K562 (cell line): ENCODE measurements around the gene ZNF121. TPM values are rescaled to one million over a fixed set of nuclear protein-coding genes. Genes with fewer than 3 reads are reported as not detected.

Experiments used
- ATAC-seq: fragments of 200-7000 bp; cut with Tn5 transposase; 3 replicates; pipeline ENCODE4 v1.9.1; 2020; ENCODE audit warnings: moderate library complexity
- BruUV-seq: library from RNA; stranded (reverse); fragments of 400-500 nt; replicated peaks from 2 replicates; lab custom pipeline; 2021; lab: Mats Ljungman, UMichigan
- CTCF ChIA-PET: fragments of 300-600 bp; formaldehyde crosslinking; extraction: SDS; loops from one replicate; lab custom pipeline; 2021; ENCODE audit warnings: low intra/inter-chr PET ratio; lab: Yijun Ruan, JAX
- POLR2A ChIA-PET: fragments of 300-600, 350-650 bp; sonication (Branson Sonifier 250); formaldehyde crosslinking; extraction: SDS; loops from one replicate; lab custom pipeline; 2021; ENCODE audit warnings: antibody characterized with exemption, inconsistent platforms; lab: Yijun Ruan, JAX
- DNase-seq, 4 experiments: peaks; one replicate each; pipeline versions ENCODE4 v3.0.0 to v3.0.0-alpha.2; 2011 to 2018; ENCODE audit warnings: low spot score in 3 of 4, mixed read lengths in 3 of 4; ENCODE audit errors: extremely low read depth in 1 of 4
- FAIRE-seq: peaks from 2 replicates; lab custom pipeline; 2011; peaks lifted over from hg19 to GRCh38; lab: Jason Lieb, UNC
- H2AFZ ChIP-seq: 2 replicates; pipeline ENCODE4 v1.6.0; 2011; ENCODE audit warnings: low read depth, low read length, control low read depth, inconsistent platforms
- H3K27ac ChIP-seq: fragments of 200-600 bp; 3 replicates; pipeline ENCODE4 v1.8.0; 2011; ENCODE audit warnings: low read depth, mild to moderate bottlenecking, control low read depth, inconsistent platforms, low read length, moderate library complexity, mixed read lengths; ENCODE audit errors: extremely low read depth
- H3K27me3 ChIP-seq, 2 experiments: fragments of 300-600 bp in 1 of 2; 2 replicates in 1 of 2; 3 replicates in 1 of 2; pipeline versions ENCODE4 v1.6.0 to v1.8.0; 2011; ENCODE audit warnings: inconsistent platforms in 2 of 2, low read length in 2 of 2, mild to moderate bottlenecking in 1 of 2, mixed read lengths in 1 of 2, moderate library complexity in 1 of 2; ENCODE audit not compliant: control insufficient read depth in 2 of 2, insufficient read depth in 2 of 2
- H3K36me3 ChIP-seq: fragments of 300-600 bp; 3 replicates; pipeline ENCODE4 v1.8.0; 2011; ENCODE audit warnings: mild to moderate bottlenecking, low read length, inconsistent platforms; ENCODE audit not compliant: control insufficient read depth, insufficient read depth
- H3K4me1 ChIP-seq, 2 experiments: fragments of 200-600 bp in 1 of 2; replicated peaks in 1 of 2; 2 replicates in 1 of 2; 3 replicates in 1 of 2; pipeline versions ENCODE4 v1.5.1 to v1.8.0; 2011; ENCODE audit warnings: inconsistent platforms in 2 of 2, low read length in 2 of 2, mild to moderate bottlenecking in 1 of 2, mixed read lengths in 1 of 2, moderate library complexity in 1 of 2; ENCODE audit not compliant: control insufficient read depth in 2 of 2, insufficient read depth in 2 of 2
- H3K4me2 ChIP-seq: 2 replicates; pipeline ENCODE4 v1.6.1; 2011; ENCODE audit warnings: low read length, control low read depth, inconsistent platforms, mixed read lengths; ENCODE audit not compliant: insufficient read depth
- H3K4me3 ChIP-seq: fragments of 200-600 bp; sonication (generic), shearing (Covaris generic); 2 replicates; pipeline ENCODE4 v1.5.1; 2016; ENCODE audit warnings: control low read depth, inconsistent platforms
- H3K79me2 ChIP-seq: fragments of 200-600 bp; 3 replicates; pipeline ENCODE4 v1.8.0; 2011; ENCODE audit warnings: low read length, inconsistent platforms; ENCODE audit not compliant: control insufficient read depth, insufficient read depth
- H3K9ac ChIP-seq, 2 experiments: 2 replicates each; pipeline versions ENCODE4 v1.6.0 to v1.6.1; 2011; ENCODE audit warnings: low read depth in 2 of 2, low read length in 2 of 2, control low read depth in 1 of 2, inconsistent platforms in 1 of 2, mild to moderate bottlenecking in 1 of 2, mixed read lengths in 1 of 2; ENCODE audit not compliant: insufficient read depth in 1 of 2
- H3K9me1 ChIP-seq: one replicate; pipeline ENCODE4 v1.6.0; 2011; ENCODE audit warnings: inconsistent platforms, mild to moderate bottlenecking, low read length, moderate library complexity; ENCODE audit not compliant: control insufficient read depth, insufficient read depth
- H3K9me3 ChIP-seq: replicated peaks from 2 replicates; pipeline ENCODE4 v1.5.1; 2011; ENCODE audit warnings: low read depth, low read length, inconsistent platforms; ENCODE audit not compliant: control insufficient read depth, insufficient read depth
- H4K20me1 ChIP-seq: replicated peaks from 2 replicates; pipeline ENCODE4 v1.6.1; 2011; ENCODE audit warnings: low read length, inconsistent platforms, mixed read lengths; ENCODE audit not compliant: control insufficient read depth, insufficient read depth
- AFF1 ChIP-seq, 2 experiments: fragments of 450-650 bp; IDR thresholded peaks; 2 replicates each; pipeline ENCODE4 v1.6.1; 2018; ENCODE audit warnings: mild to moderate bottlenecking in 2 of 2, low read depth in 1 of 2; ENCODE audit not compliant: partially characterized antibody in 2 of 2
- E2F1 ChIP-seq: sonication (generic); formaldehyde crosslinking; IDR thresholded peaks from 2 replicates; pipeline ENCODE4 v1.8.1; 2023; ENCODE audit warnings: mild to moderate bottlenecking, missing genetic modification reagents, moderate library complexity
- FOXM1 ChIP-seq, 2 experiments: fragments of 450-650 bp in 1 of 2; sonication (generic) in 1 of 2; formaldehyde crosslinking in 1 of 2; IDR thresholded peaks; 2 replicates each; pipeline versions ENCODE4 v1.6.1 to v1.9.0; 2017 to 2022; ENCODE audit warnings: low read depth in 2 of 2, mild to moderate bottlenecking in 2 of 2, missing genetic modification reagents in 1 of 2, moderate library complexity in 1 of 2
- HDGF ChIP-seq: fragments of 450-650 bp; IDR thresholded peaks from 2 replicates; pipeline ENCODE4 v1.6.1; 2016
- KLF10 ChIP-seq: fragments of 250-450 bp; sonication (Bioruptor Pico); IDR thresholded peaks from 2 replicates; pipeline ENCODE4 v1.6.1; 2021; ENCODE audit warnings: matching md5 sums
- MEF2D ChIP-seq: conservative IDR thresholded peaks from 2 replicates; pipeline ENCODE4 v1.6.1; 2016; ENCODE audit warnings: low read depth, missing genetic modification characterization, missing compliant biosample characterization
- MYNN ChIP-seq, 2 experiments: sonication (generic); formaldehyde crosslinking in 1 of 2; IDR thresholded peaks; 2 replicates each; pipeline versions ENCODE4 v1.5.0 to v1.6.1; 2016 to 2020; ENCODE audit warnings: antibody characterized with exemption in 1 of 2, missing genetic modification reagents in 1 of 2
- NCOR1 ChIP-seq: fragments of 450-650 bp; IDR thresholded peaks from 2 replicates; pipeline ENCODE4 v1.6.1; 2016; ENCODE audit warnings: mild to moderate bottlenecking, moderate library complexity
- THRB ChIP-seq: fragments of 450-650 bp; formaldehyde crosslinking; conservative IDR thresholded peaks from 2 replicates; pipeline ENCODE4 v1.4.0; 2022; ENCODE audit warnings: mild to moderate bottlenecking, missing genetic modification characterization
- ZNF3 ChIP-seq: fragments of 250-450 bp; sonication (Bioruptor Pico); IDR thresholded peaks from 2 replicates; pipeline ENCODE4 v1.5.0; 2021; ENCODE audit warnings: mild to moderate bottlenecking, moderate library complexity
- in situ Hi-C: fragments of 300-500 bp; cut with MboI; formaldehyde crosslinking; loops from 4 replicates; pipeline ENCODE4 v1.15.0; 2018; ENCODE audit warnings: inconsistent platforms, mixed read lengths
- intact Hi-C: fragments of 100-400 bp; cut with micrococcal nuclease; formaldehyde crosslinking; loops from 2 replicates; pipeline ENCODE4 v1.14.2; 2022
- polyA plus RNA-seq, 8 experiments: library from polyadenylated mRNA; depleted of rRNA in 4 of 8; stranded (reverse) in 5 of 8; unstranded in 3 of 8; fragments of >200 nt; fragmentation: Nextera tagmentation in 2 of 8; fragmentation: Illumina TruSeq in 1 of 8; extraction: Ambion mirVana in 2 of 8; extraction: Trizol in 1 of 8; gene quantifications; 2 replicates each; pipeline versions ENCODE4 v1.2.1 to v1.2.3, GENCODE V29; 2011 to 2014; ENCODE audit warnings: inconsistent platforms in 1 of 8, missing spikeins in 1 of 8
- total RNA-seq, 7 experiments: library from RNA; depleted of rRNA in 6 of 7; stranded (reverse); fragments of >200 nt in 6 of 7; fragmentation: Illumina TruSeq in 2 of 7; extraction: Trizol in 2 of 7; gene quantifications; 2 replicates each; pipeline versions ENCODE4 v1.2.1 to v1.2.3, GENCODE V29; 2011 to 2021; ENCODE audit warnings: low replicate concordance in 1 of 7

Gene ZNF121
- total and polyA plus RNA-seq, 9 of the 15 experiments (the other 6 are each of a cell fraction or from before 2014, with no cell fraction given): 14.6 to 115 (median 33.4) TPM

- Histone ChIP-seq H3K4me3 (no peak overlapping the region), H3K4me2 (no peak overlapping the region), H3K79me2 (peaks cover 17% of the 10 kb centered on the region), H3K4me1 (no peaks in the 10 kb centered on the region; a peak in 2 of 5 replicates), H3K9me1 (no peaks in the 10 kb centered on the region), H4K20me1 (no peaks in the 10 kb centered on the region), H3K27me3 (no peaks in the 10 kb centered on the region), H3K9me3 (peaks cover 7% of the 10 kb centered on the region), H3K27ac (no peak overlapping the region), H3K9ac (no peak overlapping the region), H3K36me3 (peaks cover 83% of the 10 kb centered on the region), H2AFZ (no peak overlapping the region)
- no TSS peak for BruUV-seq
- in situ Hi-C loops (no loop called here), intact Hi-C loops (no loop called here)
- DNase-seq: no peak
- FAIRE-seq: no peak
- TF ChIP-seq ZNF3 (CRISPR knock-in tag): no peak
- no peak for TF ChIP-seq AFF1 (IDR thresholded peaks at IDR 0.05; ENCODE audit: low read depth in 1 of 2, partially characterized antibody in 2 of 2)
- TF ChIP-seq THRB (CRISPR knock-in tag): no peak
- TF ChIP-seq MYNN (IDR thresholded peaks at IDR 0.05): no peak
- no peak for TF ChIP-seq MYNN (CRISPR knock-in tag; IDR thresholded peaks at IDR 0.05)
- no peak for TF ChIP-seq NCOR1
- TF ChIP-seq E2F1 (CRISPR knock-in tag): no peak
- TF ChIP-seq MEF2D (tag): no peak
- TF ChIP-seq HDGF: no peak
- TF ChIP-seq KLF10 (CRISPR knock-in tag): no peak
- no peak for TF ChIP-seq FOXM1 (IDR thresholded peaks at IDR 0.05; ENCODE audit: low read depth)
- no peak for TF ChIP-seq FOXM1 (CRISPR knock-in tag; IDR thresholded peaks at IDR 0.05; ENCODE audit: low read depth)
- ChIA-PET POLR2A (interaction anchor here (0.6 kb wide), 2 partner anchors 14 to 36 kb away, joined by 3 to 4 read pairs; no protein-coding TSS in a partner anchor), CTCF (no interaction called here)
- no peak for ATAC-seq
These were observed 31.5 kb upstream of the ZNF121 start for GRCh38 chr19:9615844-9616243.
